Raji (cell line): ENCODE results near the gene TBPL2.

Experiments
- POLR2A ChIP-seq: IDR thresholded peaks from 2 replicates; pipeline ENCODE4 v1.6.1; 2011; ENCODE audit warnings: low read depth, low read length, control low read depth; ENCODE audit not compliant: insufficient read depth

TBPL2 gene

GRCh38 chr14:55423969-55424368, 16.4 kb downstream of the TBPL2 start:
- TF ChIP-seq POLR2A = no peak

GRCh38 chr14:55419663-55420062, 20.8 kb downstream of the TBPL2 start:
- no peak for TF ChIP-seq POLR2A

- TF ChIP-seq POLR2A = no peak
These were observed 22.0 kb downstream of the TBPL2 start for GRCh38 chr14:55418411-55418810.

GRCh38 chr14:55417955-55418354, 22.5 kb downstream of the TBPL2 start:
- no peak for TF ChIP-seq POLR2A

GRCh38 chr14:55416866-55417265, 23.6 kb downstream of the TBPL2 start:
- no peak for TF ChIP-seq POLR2A

GRCh38 chr14:55414551-55414950, 25.9 kb downstream of the TBPL2 start:
- no peak for TF ChIP-seq POLR2A

- TF ChIP-seq POLR2A = no peak
These were observed 27.7 kb downstream of the TBPL2 start for GRCh38 chr14:55412676-55413075.

GRCh38 chr14:55411426-55412389, 28.7 kb downstream of the TBPL2 start, which contains the start of gene ATG14:
ATG14 (minus strand) TSS chr14:55411830; CDS start chr14:55411822, 8 bp downstream.
- peak; percentile 70 for TF ChIP-seq POLR2A

- no peak for TF ChIP-seq POLR2A
These were observed 29.5 kb downstream of the TBPL2 start for GRCh38 chr14:55410876-55411275.

- TF ChIP-seq POLR2A = no peak
These were observed 36.1 kb downstream of the TBPL2 start for GRCh38 chr14:55404173-55404854.

GRCh38 chr14:55401751-55402150, 38.7 kb downstream of the TBPL2 start:
- TF ChIP-seq POLR2A = no peak

GRCh38 chr14:55399852-55400251, 40.6 kb downstream of the TBPL2 start:
- no peak for TF ChIP-seq POLR2A

GRCh38 chr14:55399183-55399582, 41.2 kb downstream of the TBPL2 start:
- no peak for TF ChIP-seq POLR2A

GRCh38 chr14:55398679-55399078, 41.7 kb downstream of the TBPL2 start:
- TF ChIP-seq POLR2A = no peak

- no peak for TF ChIP-seq POLR2A
These were observed 51.1 kb downstream of the TBPL2 start for GRCh38 chr14:55389330-55389729.

- no peak for TF ChIP-seq POLR2A
These were observed 52.3 kb downstream of the TBPL2 start for GRCh38 chr14:55388160-55388559.
